GM21515 (cell line): Measurements from ENCODE around the gene AP1S2.
A peak's percentile ranks its signal among the peaks of the same experiment; 100 is the strongest.

Experiments
- ATAC-seq: cut with Tn5 transposase; IDR thresholded peaks from one replicate; pipeline ENCODE4 v1.9.1; 2021; ENCODE audit not compliant: unreplicated experiment

AP1S2 gene

GRCh38 chrX:15812192-15812938 is 42.2 kb downstream of the AP1S2 start:
- no peak for ATAC-seq

GRCh38 chrX:15808254-15808653 is 46.4 kb downstream of the AP1S2 start:
- no peak for ATAC-seq

- ATAC-seq = no peak
Observed at GRCh38 chrX:15804563-15804962, 50.0 kb downstream of the AP1S2 start.

- ATAC-seq = no peak
Observed at GRCh38 chrX:15797707-15798106, 56.9 kb downstream of the AP1S2 start.

GRCh38 chrX:15790769-15791290 is 63.8 kb downstream of the AP1S2 start:
- ATAC-seq = no peak

- ATAC-seq = peak; percentile 86
Observed at GRCh38 chrX:15789979-15790768, 64.4 kb downstream of the AP1S2 start, which contains the start of gene ZRSR2. Gene ZRSR2 (plus strand): TSS chrX:15790484. CDS start chrX:15790496, 12 bp downstream.

GRCh38 chrX:15786915-15787314 is 67.7 kb downstream of the AP1S2 start:
- ATAC-seq = no peak

- ATAC-seq = no peak
Observed at GRCh38 chrX:15785176-15785750, 69.3 kb downstream of the AP1S2 start.

- ATAC-seq = peak; percentile 90
Observed at GRCh38 chrX:15781961-15782699, 72.5 kb downstream of the AP1S2 start.
